PC-9 (cell line): ENCODE data around the gene DDO. TPM values are rescaled to one million over a fixed set of nuclear protein-coding genes. Genes with fewer than 3 reads are reported as not detected.

ENCODE experiments used
- BruUV-seq: library from RNA; stranded (reverse); fragments of 400-500 nt; replicated peaks from 2 replicates; lab custom pipeline; 2021; lab: Mats Ljungman, UMichigan
- CTCF ChIA-PET: fragments of 300-600 bp; sonication (Branson Sonifier 250); formaldehyde crosslinking; loops from one replicate; lab custom pipeline; 2022; ENCODE audit warnings: antibody characterized with exemption; lab: Charles Lee
- POLR2A ChIA-PET: fragments of 300-600 bp; sonication (Branson Sonifier 250); formaldehyde crosslinking; loops from one replicate; lab custom pipeline; 2022; ENCODE audit warnings: antibody characterized with exemption; ENCODE audit not compliant: unreplicated experiment; lab: Charles Lee
- DNase-seq, 2 experiments: peaks; one replicate each; pipeline versions ENCODE4 v3.0.0 to v3.0.0-alpha.2; 2015 to 2022; ENCODE audit warnings: mixed read lengths in 1 of 2
- H2AFZ ChIP-seq: fragments of 200-600 bp; sonication (generic); 2 replicates; pipeline ENCODE4 v1.8.1; 2017; ENCODE audit warnings: antibody characterized with exemption
- H3F3A ChIP-seq: fragments of 200-600 bp; sonication (generic); 2 replicates; pipeline ENCODE4 v1.8.1; 2017; ENCODE audit warnings: antibody characterized with exemption, mild to moderate bottlenecking, low read depth; ENCODE audit not compliant: insufficient read depth
- H3K27ac ChIP-seq: fragments of 200-600 bp; sonication (generic); 2 replicates; pipeline ENCODE4 v1.6.1; 2016; ENCODE audit warnings: mixed run types
- H3K27me3 ChIP-seq: fragments of 200-600 bp; sonication (generic); 2 replicates; pipeline ENCODE4 v1.6.1; 2016; ENCODE audit warnings: low read depth, mixed run types; ENCODE audit not compliant: insufficient read depth
- H3K36me3 ChIP-seq: fragments of 200-600 bp; sonication (generic); 2 replicates; pipeline ENCODE4 v1.6.1; 2016; ENCODE audit warnings: low read depth, mixed run types
- H3K4me1 ChIP-seq: fragments of 200-600 bp; sonication (generic); replicated peaks from 2 replicates; pipeline ENCODE4 v1.6.1; 2016; ENCODE audit warnings: mixed run types; ENCODE audit not compliant: insufficient read depth
- H3K4me2 ChIP-seq: fragments of 200-600 bp; sonication (generic); 2 replicates; pipeline ENCODE4 v1.6.1; 2017; ENCODE audit warnings: mixed run types
- H3K4me3 ChIP-seq: fragments of 200-600 bp; sonication (generic); 2 replicates; pipeline ENCODE4 v1.6.1; 2016; ENCODE audit warnings: mixed run types
- H3K79me2 ChIP-seq: fragments of 200-600 bp; sonication (generic); 2 replicates; pipeline ENCODE4 v1.6.1; 2017; ENCODE audit warnings: low read depth, mixed run types
- H3K9me2 ChIP-seq: fragments of 200-600 bp; sonication (generic); 2 replicates; pipeline ENCODE4 v1.8.1; 2017; ENCODE audit warnings: mild to moderate bottlenecking; ENCODE audit not compliant: insufficient read depth
- H3K9me3 ChIP-seq: fragments of 200-600 bp; sonication (generic); 2 replicates; pipeline ENCODE4 v1.8.1; 2016; ENCODE audit warnings: low read depth; ENCODE audit not compliant: insufficient read depth
- H4K20me1 ChIP-seq: fragments of 200-600 bp; sonication (generic); 2 replicates; pipeline ENCODE4 v1.8.1; 2017; ENCODE audit not compliant: insufficient read depth
- EZH2 ChIP-seq: fragments of 200-600 bp; sonication (generic); IDR thresholded peaks from 2 replicates; pipeline ENCODE4 v1.8.0; 2017; ENCODE audit warnings: antibody characterized with exemption, low read depth
- intact Hi-C: fragments of 100-400 bp; cut with micrococcal nuclease; formaldehyde crosslinking; loops from one replicate; pipeline ENCODE4 v1.10.0; 2022; ENCODE audit not compliant: unreplicated experiment
- total RNA-seq: library from RNA; stranded (reverse); gene quantifications from 2 replicates; pipeline ENCODE4 v1.2.3, GENCODE V29; 2021
- TF ChIP-seq, protein P1 (sequence below): fragments of 200-600 bp; sonication (generic); conservative IDR thresholded peaks from 2 replicates; pipeline ENCODE4 v1.6.1; 2017; ENCODE audit warnings: mixed run types, antibody characterized with exemption, mild to moderate bottlenecking, moderate library complexity

DDO gene
- total RNA-seq, 1 experiment from 2014 or later = 3.6 TPM

DNA sequence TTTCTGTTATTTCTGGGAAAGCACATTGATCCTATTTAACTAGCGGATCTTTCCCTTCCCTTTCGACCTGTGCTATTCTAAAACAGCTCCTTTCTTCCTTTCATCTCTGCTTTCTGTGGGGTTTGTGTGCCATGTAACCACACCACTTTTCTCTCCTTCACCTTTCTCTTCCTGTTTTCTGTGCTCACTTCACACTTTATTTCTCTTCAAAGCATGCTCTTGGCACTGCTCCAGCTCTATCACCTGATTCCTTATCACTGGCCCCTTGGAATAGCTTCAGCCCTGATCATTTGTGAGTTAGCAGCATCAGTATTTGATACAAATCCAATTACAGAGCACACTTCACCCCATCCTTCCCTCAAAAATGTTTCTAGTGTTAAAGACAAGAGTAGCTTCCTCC lies 49.1 kb downstream of the DDO start:
- no peaks in the 10 kb centered on the region for H3K4me1 ChIP-seq
- no peak overlapping the region for H3K4me3 ChIP-seq
- H2AFZ ChIP-seq = no peak overlapping the region
- POLR2A ChIA-PET = interaction anchor here (0.6 kb wide), 1 partner anchor 657 kb away, joined by 4 read pairs; no protein-coding TSS in a partner anchor
- no peak overlapping the region for H3K27ac ChIP-seq
- no peak for DNase-seq
- no peaks in the 10 kb centered on the region for H3K79me2 ChIP-seq
- no peaks in the 10 kb centered on the region for H3K9me2 ChIP-seq
- no peaks in the 10 kb centered on the region for H3K36me3 ChIP-seq
- H3K27me3 ChIP-seq = peaks cover 78% of the 10 kb centered on the region
- no peaks in the 10 kb centered on the region for H3K9me3 ChIP-seq
- no peak for TF ChIP-seq EZH2
- TF ChIP-seq, protein P1, sequence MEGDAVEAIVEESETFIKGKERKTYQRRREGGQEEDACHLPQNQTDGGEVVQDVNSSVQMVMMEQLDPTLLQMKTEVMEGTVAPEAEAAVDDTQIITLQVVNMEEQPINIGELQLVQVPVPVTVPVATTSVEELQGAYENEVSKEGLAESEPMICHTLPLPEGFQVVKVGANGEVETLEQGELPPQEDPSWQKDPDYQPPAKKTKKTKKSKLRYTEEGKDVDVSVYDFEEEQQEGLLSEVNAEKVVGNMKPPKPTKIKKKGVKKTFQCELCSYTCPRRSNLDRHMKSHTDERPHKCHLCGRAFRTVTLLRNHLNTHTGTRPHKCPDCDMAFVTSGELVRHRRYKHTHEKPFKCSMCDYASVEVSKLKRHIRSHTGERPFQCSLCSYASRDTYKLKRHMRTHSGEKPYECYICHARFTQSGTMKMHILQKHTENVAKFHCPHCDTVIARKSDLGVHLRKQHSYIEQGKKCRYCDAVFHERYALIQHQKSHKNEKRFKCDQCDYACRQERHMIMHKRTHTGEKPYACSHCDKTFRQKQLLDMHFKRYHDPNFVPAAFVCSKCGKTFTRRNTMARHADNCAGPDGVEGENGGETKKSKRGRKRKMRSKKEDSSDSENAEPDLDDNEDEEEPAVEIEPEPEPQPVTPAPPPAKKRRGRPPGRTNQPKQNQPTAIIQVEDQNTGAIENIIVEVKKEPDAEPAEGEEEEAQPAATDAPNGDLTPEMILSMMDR = no peak
- no peaks in the 10 kb centered on the region for H4K20me1 ChIP-seq
- BruUV-seq = no TSS peak
- no peaks in the 10 kb centered on the region for H3F3A ChIP-seq
- intact Hi-C loops = no loop called here
- no peak overlapping the region for H3K4me2 ChIP-seq
- CTCF ChIA-PET = no interaction called here

DNA sequence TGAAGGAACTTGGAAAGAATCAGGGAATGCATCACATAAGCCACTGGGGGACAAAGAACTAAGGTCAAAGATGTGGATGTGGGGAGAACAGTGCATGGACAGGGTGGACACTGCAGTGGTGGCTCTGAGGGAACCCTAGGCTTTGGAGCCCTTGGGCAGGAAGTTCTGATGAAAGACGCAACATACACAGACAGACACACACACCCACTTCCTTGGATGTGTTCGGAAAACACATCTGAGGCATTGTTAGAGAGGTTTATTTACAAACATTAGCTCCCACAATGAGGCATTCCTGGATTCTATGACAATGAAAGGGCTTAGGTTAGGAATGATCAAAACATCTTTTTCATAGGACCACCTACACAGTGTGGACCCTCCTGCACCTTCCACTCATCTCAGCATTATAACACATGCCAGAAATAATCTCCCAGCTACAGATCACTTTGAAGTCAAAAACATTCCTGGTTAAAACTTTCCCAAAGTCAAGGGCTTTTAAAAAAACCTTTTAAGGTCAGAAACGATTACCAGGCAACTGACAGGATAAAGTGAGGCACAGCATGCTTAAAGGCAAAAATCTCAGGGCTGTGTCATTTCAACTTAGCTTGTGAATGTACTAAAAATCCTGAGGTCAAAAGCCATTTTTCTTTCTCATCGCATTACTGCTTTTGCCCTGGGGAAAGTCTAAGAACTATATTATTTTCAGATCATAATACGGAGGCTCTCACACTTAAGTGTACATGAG lies 50.8 kb downstream of the DDO start:
- H3K27me3 ChIP-seq = peaks cover 78% of the 10 kb centered on the region
- POLR2A ChIA-PET = no interaction called here
- H3K4me1 ChIP-seq = no peaks in the 10 kb centered on the region

DNA sequence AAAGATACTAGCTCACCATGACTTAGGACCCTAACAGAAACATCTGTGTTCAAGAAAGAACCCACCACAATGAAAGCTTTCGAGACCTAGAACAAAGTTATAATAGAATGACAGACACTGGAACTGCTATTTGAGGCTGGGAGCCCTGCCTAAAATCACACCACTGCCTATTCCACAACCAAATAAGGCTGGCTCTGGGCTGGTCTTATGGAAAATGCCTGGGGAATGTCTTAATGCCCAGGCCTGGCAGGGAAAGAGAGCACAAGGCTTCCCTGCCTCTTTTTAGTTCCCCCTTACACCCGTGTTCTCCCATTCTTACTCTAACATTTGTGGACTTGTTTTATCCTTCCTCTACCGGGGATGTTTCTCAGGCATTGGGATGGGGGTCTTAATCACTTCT lies 51.6 kb downstream of the DDO start:
- Histone ChIP-seq H3K9me3 (no peaks in the 10 kb centered on the region), H3K27me3 (peaks cover 70% of the 10 kb centered on the region)
- CTCF ChIA-PET = no interaction called here

More for the DNA sequence above, 50.8 kb downstream of the DDO start:
- H3K36me3 ChIP-seq = no peaks in the 10 kb centered on the region
- intact Hi-C loops = no loop called here
- no peaks in the 10 kb centered on the region for H3K9me2 ChIP-seq
- H3K79me2 ChIP-seq = no peaks in the 10 kb centered on the region
- no peak for TF ChIP-seq EZH2
- TF ChIP-seq, protein P1 = no peak
- H3K4me3 ChIP-seq = no peak overlapping the region
- no peak overlapping the region for H3K4me2 ChIP-seq
- no peak overlapping the region for H2AFZ ChIP-seq
- no peaks in the 10 kb centered on the region for H3K9me3 ChIP-seq
- BruUV-seq = no TSS peak
- DNase-seq = no peak
- H4K20me1 ChIP-seq = no peaks in the 10 kb centered on the region
- no peak overlapping the region for H3K27ac ChIP-seq
- CTCF ChIA-PET = no interaction called here
- no peaks in the 10 kb centered on the region for H3F3A ChIP-seq

More for the DNA sequence above, 51.6 kb downstream of the DDO start:
- Histone ChIP-seq H3K9me2 (no peaks in the 10 kb centered on the region), H4K20me1 (no peaks in the 10 kb centered on the region), H3K79me2 (no peaks in the 10 kb centered on the region), H3K4me3 (no peak overlapping the region), H3K27ac (no peak overlapping the region), H2AFZ (no peak overlapping the region), H3F3A (no peaks in the 10 kb centered on the region), H3K4me1 (no peaks in the 10 kb centered on the region), H3K36me3 (no peaks in the 10 kb centered on the region), H3K4me2 (no peak overlapping the region)
- no TSS peak for BruUV-seq
- POLR2A ChIA-PET = no interaction called here
- TF ChIP-seq, protein P1 = no peak
- no peak for TF ChIP-seq EZH2
- intact Hi-C loops = no loop called here
- DNase-seq = no peak
